HCT116 (cell line): Measurements from ENCODE around the gene GMEB2. TPM values are rescaled to one million over a fixed set of nuclear protein-coding genes. Genes with fewer than 3 reads are reported as not detected.

Experiments
- ATAC-seq: fragments of 200-7000 bp; cut with Tn5 transposase; 2 replicates; pipeline ENCODE4 v1.9.1; 2020; ENCODE audit warnings: mild to moderate bottlenecking, moderate library complexity
- BruUV-seq: library from RNA; stranded (reverse); fragments of 400-500 nt; replicated peaks from 2 replicates; lab custom pipeline; 2021; lab: Mats Ljungman, UMichigan
- CTCF ChIA-PET: fragments of 300-600 bp; sonication (Branson Sonifier 250); formaldehyde crosslinking; loops from one replicate; lab custom pipeline; 2021; ENCODE audit warnings: antibody characterized with exemption; lab: Charles Lee
- POLR2A ChIA-PET: fragments of 300-600, 350-600 bp; sonication (Branson Sonifier 250); formaldehyde crosslinking; loops from one replicate; lab custom pipeline; 2021; ENCODE audit warnings: antibody characterized with exemption; lab: Charles Lee
- RAD21 ChIA-PET, 2 experiments: fragments of 300-600 bp; sonication (Branson Sonifier 250); formaldehyde crosslinking; loops; one replicate each; lab custom pipeline; 2023; ENCODE audit warnings: low total read pairs in 2 of 2; ENCODE audit not compliant: uncharacterized antibody in 2 of 2, unreplicated experiment in 2 of 2, low non-redundant PET in 1 of 2; lab: Charles Lee
- DNase-seq: peaks from one replicate; pipeline ENCODE4 v3.0.0-alpha.2; 2010; ENCODE audit warnings: low read depth, low spot score
- H2AFZ ChIP-seq: fragments of 200-600 bp; shearing (Covaris generic), sonication (generic); 2 replicates; pipeline ENCODE4 v1.6.1; 2017; ENCODE audit warnings: low read depth, mixed run types, mixed read lengths, antibody characterized with exemption, low read length; ENCODE audit not compliant: poor library complexity, severe bottlenecking
- H3K27ac ChIP-seq: 2 replicates; pipeline ENCODE4 v1.5.1; 2012; ENCODE audit warnings: low read depth, low read length
- H3K27me3 ChIP-seq: fragments of 200-600 bp; sonication (generic); 2 replicates; pipeline ENCODE4 v1.6.1; 2016; ENCODE audit warnings: mixed run types, low read length, mixed read lengths; ENCODE audit not compliant: insufficient read depth
- H3K36me3 ChIP-seq, 2 experiments: fragments of 200-500 bp in 1 of 2; fragments of 200-600 bp in 1 of 2; sonication (Bioruptor generic) in 1 of 2; sonication (generic) in 1 of 2; 2 replicates each; pipeline versions ENCODE4 v1.5.1 to v1.6.1; 2014 to 2016; ENCODE audit warnings: low read length in 2 of 2, inconsistent platforms in 1 of 2, mixed read lengths in 1 of 2, mixed run types in 1 of 2; ENCODE audit not compliant: insufficient read depth in 2 of 2, control insufficient read depth in 1 of 2
- H3K4me1 ChIP-seq, 2 experiments: fragments of 200-600 bp in 1 of 2; sonication (generic) in 1 of 2; 2 replicates each; pipeline versions ENCODE4 v1.5.1 to v1.6.1; 2012 to 2017; ENCODE audit warnings: low read length in 2 of 2, inconsistent platforms in 1 of 2, mild to moderate bottlenecking in 1 of 2, mixed read lengths in 1 of 2, mixed run types in 1 of 2, moderate library complexity in 1 of 2; ENCODE audit not compliant: insufficient read depth in 2 of 2, control insufficient read depth in 1 of 2
- H3K4me2 ChIP-seq: fragments of 200-600 bp; sonication (generic); 2 replicates; pipeline ENCODE4 v1.6.1; 2017; ENCODE audit warnings: mixed run types, low read length, mixed read lengths
- H3K4me3 ChIP-seq, 2 experiments: fragments of 200-600 bp in 1 of 2; sonication (generic) in 1 of 2; replicated peaks in 1 of 2; 2 replicates each; pipeline ENCODE4 v1.5.1; 2011 to 2016; ENCODE audit warnings: low read length in 2 of 2, control low read depth in 1 of 2, low read depth in 1 of 2, mild to moderate bottlenecking in 1 of 2, mixed read lengths in 1 of 2, mixed run types in 1 of 2
- H3K79me2 ChIP-seq: fragments of 200-600 bp; sonication (generic); 2 replicates; pipeline ENCODE4 v1.6.1; 2017; ENCODE audit warnings: mild to moderate bottlenecking, mixed run types, low read length, moderate library complexity, mixed read lengths; ENCODE audit not compliant: insufficient read depth
- H3K9ac ChIP-seq: fragments of 200-600 bp; sonication (generic); 2 replicates; pipeline ENCODE4 v1.6.1; 2016; ENCODE audit warnings: low read length, mixed read lengths
- H3K9me2 ChIP-seq: fragments of 200-600 bp; sonication (generic), shearing (Covaris generic); 2 replicates; pipeline ENCODE4 v1.6.1; 2017; ENCODE audit warnings: mixed run types, mild to moderate bottlenecking, moderate library complexity; ENCODE audit not compliant: insufficient read depth
- H3K9me3 ChIP-seq, 2 experiments: fragments of 200-500 bp in 1 of 2; fragments of 200-600 bp in 1 of 2; sonication (Bioruptor generic) in 1 of 2; sonication (generic) in 1 of 2; 2 replicates each; pipeline ENCODE4 v1.6.1; 2014 to 2017; ENCODE audit warnings: low read length in 2 of 2, mixed read lengths in 2 of 2, inconsistent platforms in 1 of 2, low read depth in 1 of 2, mild to moderate bottlenecking in 1 of 2, mixed run types in 1 of 2, moderate library complexity in 1 of 2; ENCODE audit not compliant: control insufficient read depth in 1 of 2, insufficient read depth in 1 of 2
- H4K20me1 ChIP-seq: fragments of 200-600 bp; sonication (generic), shearing (Covaris generic); 2 replicates; pipeline ENCODE4 v1.6.1; 2017; ENCODE audit warnings: mixed run types, mild to moderate bottlenecking, moderate library complexity; ENCODE audit not compliant: insufficient read depth
- CBX3 ChIP-seq: IDR thresholded peaks from 2 replicates; pipeline ENCODE4 v1.6.1; 2012; ENCODE audit warnings: low read depth
- CEBPB ChIP-seq: IDR thresholded peaks from 2 replicates; pipeline ENCODE4 v1.6.1; 2012; ENCODE audit warnings: low read depth
- JUND ChIP-seq: IDR thresholded peaks from 2 replicates; pipeline ENCODE4 v1.6.1; 2012
- TCF7L2 ChIP-seq: IDR thresholded peaks from 2 replicates; pipeline ENCODE4 v1.7.0; 2011; ENCODE audit warnings: borderline replicate concordance, inconsistent platforms; ENCODE audit not compliant: insufficient read depth, insufficient read length; ENCODE audit errors: extremely low read depth
- YY1 ChIP-seq: IDR thresholded peaks from 2 replicates; pipeline ENCODE4 v1.6.1; 2011; ENCODE audit warnings: low read length, low read depth, moderate library complexity, mild to moderate bottlenecking; ENCODE audit not compliant: insufficient replicate concordance; ENCODE audit errors: extremely low read depth
- ZBTB33 ChIP-seq: IDR thresholded peaks from 2 replicates; pipeline ENCODE4 v1.6.1; 2011; ENCODE audit warnings: mild to moderate bottlenecking, low read length, moderate library complexity; ENCODE audit not compliant: insufficient replicate concordance; ENCODE audit errors: extremely low read depth
- ZNF274 ChIP-seq: fragments of 200-500 bp; sonication (Bioruptor generic); IDR thresholded peaks from 2 replicates; pipeline ENCODE4 v1.6.1; 2014; ENCODE audit warnings: mild to moderate bottlenecking, low read depth, low read length, inconsistent platforms
- intact Hi-C: fragments of 100-400 bp; cut with micrococcal nuclease; formaldehyde crosslinking; loops from 2 replicates; pipeline ENCODE4 v1.10.0; 2022
- total RNA-seq: library from RNA; stranded (reverse); gene quantifications from one replicate; pipeline ENCODE4 v1.2.1, GENCODE V29; 2021; ENCODE audit not compliant: unreplicated experiment

Gene GMEB2
- total RNA-seq, 1 experiment from 2014 or later: 13.9 TPM

DNA sequence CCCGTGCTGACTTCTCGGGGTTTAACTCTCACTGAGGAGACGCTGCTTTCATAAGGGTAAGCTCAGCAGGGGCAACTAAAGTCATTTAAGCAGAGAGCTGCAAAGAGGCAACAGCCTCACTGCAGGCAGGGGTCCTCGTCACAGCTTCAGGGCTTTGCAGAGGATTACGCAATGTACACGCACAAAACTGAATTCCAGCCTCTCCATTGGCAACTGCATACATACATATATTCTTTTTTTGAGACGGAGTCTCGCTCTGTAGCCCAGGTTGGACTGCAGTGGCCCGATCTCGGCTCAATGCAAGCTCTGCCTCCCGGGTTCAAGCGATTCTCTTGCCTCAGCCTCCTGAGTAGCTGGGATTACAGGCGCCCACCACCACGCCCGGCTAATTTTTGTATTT is 2.4 kb downstream of the GMEB2 start:
- intact Hi-C loops: loop anchor here (10.0 kb wide), 1 partner anchor 50 kb away; the partner anchor contains the start of gene HELZ2
- no peak overlapping the region for H3K4me3 ChIP-seq
- H3K79me2 ChIP-seq: peaks cover 67% of the 10 kb centered on the region
- no peaks in the 10 kb centered on the region for H3K9me2 ChIP-seq
- ChIA-PET CTCF (no interaction called here), POLR2A (interaction anchor here (2.0 kb wide), 1 partner anchor 51 kb away, joined by 4 read pairs; the partner anchor contains the start of gene HELZ2), RAD21 (no interaction called here)
- 0 out of 4 replicates have a peak, but pooled peaks cover 2 to 3% of the 10 kb centered on the region in 2 experiments for H3K36me3 ChIP-seq
- H3K4me1 ChIP-seq: peaks cover 8 to 22% of the 10 kb centered on the region in 2 experiments
- H3K4me2 ChIP-seq: no peak overlapping the region
- H3K27me3 ChIP-seq: no peaks in the 10 kb centered on the region
- H3K27ac ChIP-seq: no peak overlapping the region
- BruUV-seq: no TSS peak
- DNase-seq (no peak), ATAC-seq (no peak)
- TF ChIP-seq YY1 (no peak), CBX3 (no peak), TCF7L2 (no peak), ZBTB33 (no peak), ZNF274 (no peak), JUND (no peak), CEBPB (no peak; the same call in 1 of the 2 replicates)
- no peak overlapping the region for H3K9ac ChIP-seq
- no peaks in the 10 kb centered on the region for H3K9me3 ChIP-seq
- no peak overlapping the region for H2AFZ ChIP-seq
- no peaks in the 10 kb centered on the region for H4K20me1 ChIP-seq
